Upper lobe of right lung (tissue), 1 donor: ENCODE data around the gene HAND2. TPM values are rescaled to one million over a fixed set of nuclear protein-coding genes. Genes with fewer than 3 reads are reported as not detected.

Source experiments
- ATAC-seq: fragments of 200-7000 bp; cut with Tn5 transposase; one replicate; pipeline ENCODE4 v1.9.1; 2020; ENCODE audit warnings: mild to moderate bottlenecking, moderate library complexity
- DNase-seq: peaks from one replicate; pipeline ENCODE4 v3.0.0-alpha.2; 2020
- H3K27ac ChIP-seq: fragments of 200-600 bp; one replicate; pipeline ENCODE4 v1.8.0; 2022
- H3K27me3 ChIP-seq: fragments of 200-600 bp; one replicate; pipeline ENCODE4 v1.8.0; 2022; ENCODE audit warnings: mild to moderate bottlenecking
- H3K36me3 ChIP-seq: fragments of 200-600 bp; one replicate; pipeline ENCODE4 v1.8.0; 2022
- H3K4me1 ChIP-seq: fragments of 200-600 bp; one replicate; pipeline ENCODE4 v1.8.0; 2022
- H3K4me3 ChIP-seq: fragments of 200-600 bp; one replicate; pipeline ENCODE4 v1.8.0; 2022; ENCODE audit warnings: mild to moderate bottlenecking
- H3K9me3 ChIP-seq: fragments of 200-600 bp; one replicate; pipeline ENCODE4 v1.8.0; 2022
- CTCF ChIP-seq: fragments of 200-600 bp; IDR thresholded peaks from one replicate; pipeline ENCODE4 v1.8.0; 2022; ENCODE audit warnings: antibody characterized with exemption
- intact Hi-C: fragments of 100-400 bp; cut with DNase I; formaldehyde crosslinking; loops from one replicate; pipeline ENCODE4 v1.11.0; 2022
- total RNA-seq: library from RNA; stranded (reverse); fragmentation: NEBNext Ultra II Directional; extraction: Animal tissue kit (Norgen Biotek cat#: 25700); gene quantifications from one replicate; pipeline ENCODE4 v1.2.1, GENCODE V29; 2021
- donor health status: DM: no; HTN: yes; CAD: no; lungs with severe emphysema.

HAND2 gene
- total RNA-seq, 1 donor from 2014 or later: not detected

- TF ChIP-seq CTCF: no peak
- no peaks in the 10 kb centered on the region for H3K9me3 ChIP-seq
- no peaks in the 10 kb centered on the region for H3K27me3 ChIP-seq
- H3K27ac ChIP-seq: no peak overlapping the region
- no peak for DNase-seq
- intact Hi-C loops: no loop called here
- ATAC-seq: no peak
- no peaks in the 10 kb centered on the region for H3K4me1 ChIP-seq
- no peaks in the 10 kb centered on the region for H3K36me3 ChIP-seq
- H3K4me3 ChIP-seq: no peak overlapping the region
Observed at GRCh38 chr4:173560896-173561295, 30.9 kb upstream of the HAND2 start.

- H3K4me3 ChIP-seq: no peak overlapping the region
- H3K36me3 ChIP-seq: no peaks in the 10 kb centered on the region
- DNase-seq (no peak), ATAC-seq (no peak)
- H3K27ac ChIP-seq: no peak overlapping the region
- H3K9me3 ChIP-seq: no peaks in the 10 kb centered on the region
- H3K4me1 ChIP-seq: no peaks in the 10 kb centered on the region
- TF ChIP-seq CTCF: no peak
- no peaks in the 10 kb centered on the region for H3K27me3 ChIP-seq
- intact Hi-C loops: no loop called here
Observed at GRCh38 chr4:173556398-173557131, 26.5 kb upstream of the HAND2 start.

- Histone ChIP-seq H3K9me3 (no peaks in the 10 kb centered on the region), H3K36me3 (no peaks in the 10 kb centered on the region), H3K4me3 (no peak overlapping the region), H3K27ac (no peak overlapping the region), H3K4me1 (no peaks in the 10 kb centered on the region), H3K27me3 (peaks cover 50% of the 10 kb centered on the region)
- ATAC-seq (no peak), DNase-seq (no peak)
- intact Hi-C loops: no loop called here
- no peak for TF ChIP-seq CTCF
Observed at GRCh38 chr4:173547889-173548288, 17.9 kb upstream of the HAND2 start.

- Histone ChIP-seq H3K4me1 (no peaks in the 10 kb centered on the region), H3K27ac (no peak overlapping the region), H3K9me3 (no peaks in the 10 kb centered on the region), H3K27me3 (peaks cover 59% of the 10 kb centered on the region), H3K4me3 (no peak overlapping the region), H3K36me3 (no peaks in the 10 kb centered on the region)
- intact Hi-C loops: no loop called here
- TF ChIP-seq CTCF: no peak
- ATAC-seq (no peak), DNase-seq (no peak)
Observed at GRCh38 chr4:173546776-173547175, 16.7 kb upstream of the HAND2 start.

GRCh38 chr4:173545440-173545839 lies 15.4 kb upstream of the HAND2 start:
- intact Hi-C loops: no loop called here
- H3K27me3 ChIP-seq: peaks cover 73% of the 10 kb centered on the region

More at GRCh38 chr4:173545440-173545839, 15.4 kb upstream of the HAND2 start:
- ATAC-seq (no peak), DNase-seq (no peak)
- H3K4me1 ChIP-seq: no peaks in the 10 kb centered on the region
- TF ChIP-seq CTCF: no peak
- no peak overlapping the region for H3K4me3 ChIP-seq
- no peak overlapping the region for H3K27ac ChIP-seq
- no peaks in the 10 kb centered on the region for H3K9me3 ChIP-seq
- no peaks in the 10 kb centered on the region for H3K36me3 ChIP-seq
